Suprapubic skin (tissue), 4 donors: Measurements from ENCODE around the gene CNTN4. TPM values are rescaled to one million over a fixed set of nuclear protein-coding genes. Genes with fewer than 3 reads are reported as not detected.

ENCODE experiments used
- DNase-seq, 2 donors: peaks; one replicate each; pipeline ENCODE4 v3.0.0-alpha.2; 2019; ENCODE audit warnings: low spot score in 2 of 2
- H3K27ac ChIP-seq: fragments of 200-600 bp; sonication (generic); one replicate; pipeline ENCODE4 v1.5.1; 2019
- H3K27me3 ChIP-seq: fragments of 200-600 bp; sonication (generic); one replicate; pipeline ENCODE4 v1.5.1; 2019
- H3K36me3 ChIP-seq: fragments of 200-600 bp; sonication (generic); one replicate; pipeline ENCODE4 v1.5.1; 2019
- H3K4me1 ChIP-seq: fragments of 200-600 bp; sonication (generic); one replicate; pipeline ENCODE4 v1.5.1; 2019
- H3K4me3 ChIP-seq: fragments of 200-600 bp; sonication (generic); one replicate; pipeline ENCODE4 v1.5.1; 2019; ENCODE audit warnings: mild to moderate bottlenecking
- H3K9me3 ChIP-seq: fragments of 200-600 bp; sonication (generic); one replicate; pipeline ENCODE4 v1.5.1; 2019
- EP300 ChIP-seq: sonication (generic); formaldehyde crosslinking; IDR thresholded peaks from one replicate; pipeline ENCODE4 v1.6.1; 2017; ENCODE audit warnings: antibody characterized with exemption
- POLR2A ChIP-seq, 2 donors: fragments of 450-650 bp; IDR thresholded peaks; one replicate each; pipeline ENCODE4 v1.6.1; 2017; ENCODE audit warnings: antibody characterized with exemption in 2 of 2, mild to moderate bottlenecking in 2 of 2, moderate library complexity in 2 of 2
- POLR2AphosphoS5 ChIP-seq, 3 donors: sonication (generic); formaldehyde crosslinking; IDR thresholded peaks; one replicate each; pipeline ENCODE4 v1.6.1; 2017; ENCODE audit warnings: antibody characterized with exemption in 3 of 3
- WGBS: methylation state at CpG from one replicate; pipeline ENCODE4 v1.1.5; 2018; 5-methylcytosine and 5-hydroxymethylcytosine counted together
- total RNA-seq, 4 donors: library from RNA; depleted of rRNA; stranded (reverse); fragments of >200 nt; gene quantifications; one replicate each; pipeline ENCODE4 v1.1.0, GENCODE V29; 2016
- TF ChIP-seq, protein P1 (sequence below), 2 donors: fragments of 200-600 bp in 1 of 2; fragments of 450-650 bp in 1 of 2; sonication (generic) in 1 of 2; IDR thresholded peaks; one replicate each; pipeline ENCODE4 v1.5.1; 2016 to 2019; ENCODE audit warnings: antibody characterized with exemption in 2 of 2, mild to moderate bottlenecking in 1 of 2, moderate library complexity in 1 of 2

Gene CNTN4
- total RNA-seq, 4 donors from 2014 or later, result 0.60 to 8.1 (median 7.5) TPM

DNA sequence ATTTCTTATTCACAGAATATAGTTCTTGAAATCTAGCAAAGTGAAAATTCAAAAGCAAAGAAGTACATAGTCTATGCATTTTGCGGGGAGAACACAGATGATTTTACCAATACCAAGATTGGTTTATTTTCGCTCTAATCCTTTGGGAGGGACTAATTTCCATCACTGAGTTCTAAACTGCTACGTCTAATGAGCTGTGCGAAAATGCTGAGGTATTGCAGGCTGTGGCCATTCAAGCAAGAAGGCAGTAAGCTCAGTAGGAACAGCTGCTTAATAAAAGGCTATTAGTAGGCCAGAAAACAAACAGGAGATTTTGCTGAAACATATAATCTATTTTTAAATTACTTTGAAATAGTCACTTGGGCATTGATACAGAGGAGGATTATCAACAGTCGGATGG is 379.0 kb downstream of the CNTN4 start:
- Histone ChIP-seq H3K4me1 (no peaks in the 10 kb centered on the region), H3K27ac (no peak overlapping the region), H3K4me3 (no peak overlapping the region), H3K36me3 (no peaks in the 10 kb centered on the region), H3K27me3 (no peaks in the 10 kb centered on the region), H3K9me3 (no peaks in the 10 kb centered on the region)
- TF ChIP-seq, protein P1, sequence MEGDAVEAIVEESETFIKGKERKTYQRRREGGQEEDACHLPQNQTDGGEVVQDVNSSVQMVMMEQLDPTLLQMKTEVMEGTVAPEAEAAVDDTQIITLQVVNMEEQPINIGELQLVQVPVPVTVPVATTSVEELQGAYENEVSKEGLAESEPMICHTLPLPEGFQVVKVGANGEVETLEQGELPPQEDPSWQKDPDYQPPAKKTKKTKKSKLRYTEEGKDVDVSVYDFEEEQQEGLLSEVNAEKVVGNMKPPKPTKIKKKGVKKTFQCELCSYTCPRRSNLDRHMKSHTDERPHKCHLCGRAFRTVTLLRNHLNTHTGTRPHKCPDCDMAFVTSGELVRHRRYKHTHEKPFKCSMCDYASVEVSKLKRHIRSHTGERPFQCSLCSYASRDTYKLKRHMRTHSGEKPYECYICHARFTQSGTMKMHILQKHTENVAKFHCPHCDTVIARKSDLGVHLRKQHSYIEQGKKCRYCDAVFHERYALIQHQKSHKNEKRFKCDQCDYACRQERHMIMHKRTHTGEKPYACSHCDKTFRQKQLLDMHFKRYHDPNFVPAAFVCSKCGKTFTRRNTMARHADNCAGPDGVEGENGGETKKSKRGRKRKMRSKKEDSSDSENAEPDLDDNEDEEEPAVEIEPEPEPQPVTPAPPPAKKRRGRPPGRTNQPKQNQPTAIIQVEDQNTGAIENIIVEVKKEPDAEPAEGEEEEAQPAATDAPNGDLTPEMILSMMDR (IDR thresholded peaks at IDR 0.05), result no peak
- no peak for TF ChIP-seq POLR2AphosphoS5 (IDR thresholded peaks at IDR 0.05)
- no peak for TF ChIP-seq POLR2A (IDR thresholded peaks at IDR 0.05)
- no peak for TF ChIP-seq EP300
- WGBS, result 90% methylated on average over 5 of the region's 5 CpGs
- no peak for DNase-seq

DNA sequence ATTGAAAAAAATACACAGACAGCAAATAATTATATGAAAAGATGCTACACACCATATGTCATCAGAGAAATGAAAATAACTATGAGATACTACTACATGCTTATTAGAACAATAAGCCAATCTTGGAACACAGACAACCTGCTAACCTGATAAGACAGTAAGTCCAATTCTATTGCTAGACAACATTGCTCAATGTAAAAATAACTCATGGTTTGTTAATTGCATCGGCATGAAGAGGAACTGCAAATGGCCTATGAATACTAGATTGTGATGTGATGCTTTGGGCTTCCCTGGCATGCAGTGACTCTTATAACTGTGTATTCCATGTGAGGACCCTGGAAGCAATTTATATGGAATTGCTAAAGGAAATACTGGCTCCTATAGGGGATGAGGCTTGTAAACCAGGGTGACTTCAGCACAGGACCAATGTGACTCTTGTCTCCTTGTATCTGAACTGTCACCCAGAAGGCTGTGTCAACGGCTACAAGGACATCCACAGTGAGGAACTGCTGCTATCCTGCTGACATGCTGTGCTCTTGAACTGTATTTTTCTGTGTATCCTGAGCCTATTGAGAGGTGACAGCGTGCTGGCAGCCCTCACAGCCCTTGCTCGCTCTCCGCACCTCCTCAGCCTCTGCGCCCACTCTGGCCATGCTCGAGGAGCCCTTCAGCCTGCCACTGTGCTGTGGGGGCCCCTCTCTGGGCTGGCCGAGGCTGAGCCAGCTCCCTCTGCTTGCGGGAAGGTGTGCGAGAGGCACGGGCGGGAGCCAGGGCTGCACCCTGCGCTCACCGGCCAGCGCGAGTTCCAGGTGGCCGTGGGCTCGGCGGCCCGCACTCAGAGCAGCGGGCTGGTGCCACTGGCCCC is 385.7 kb downstream of the CNTN4 start:
- Histone ChIP-seq H3K36me3 (no peaks in the 10 kb centered on the region), H3K9me3 (no peaks in the 10 kb centered on the region), H3K27ac (no peak overlapping the region), H3K4me1 (no peaks in the 10 kb centered on the region), H3K27me3 (no peaks in the 10 kb centered on the region), H3K4me3 (no peak overlapping the region)
- TF ChIP-seq, protein P1 (IDR thresholded peaks at IDR 0.05), result no peak
- TF ChIP-seq POLR2AphosphoS5 (IDR thresholded peaks at IDR 0.05) (no peak), EP300 (no peak), POLR2A (IDR thresholded peaks at IDR 0.05) (no peak)
- DNase-seq, result no peak
- 92% methylated on average over 12 of the region's 21 CpGs for WGBS

DNA sequence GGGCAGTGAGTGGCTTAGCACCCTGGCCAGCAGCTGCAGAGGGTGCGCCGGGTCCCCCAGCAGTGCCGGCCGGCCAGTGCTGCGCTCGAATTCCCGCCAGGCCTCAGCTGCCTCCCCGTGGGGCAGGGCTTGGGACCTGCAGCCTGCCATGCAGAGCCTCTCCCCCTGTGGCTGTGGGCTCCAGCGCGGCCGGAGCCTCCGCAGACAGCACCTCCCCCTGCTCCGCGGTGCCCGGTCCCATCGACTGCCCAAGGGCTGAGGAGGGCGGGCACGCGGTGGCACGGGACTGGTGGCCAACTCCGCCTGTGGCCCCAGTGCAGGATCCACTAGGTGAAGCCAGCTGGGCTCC is 386.3 kb downstream of the CNTN4 start:
- Histone ChIP-seq H3K4me1 (no peaks in the 10 kb centered on the region), H3K27ac (no peak overlapping the region), H3K36me3 (no peaks in the 10 kb centered on the region), H3K9me3 (no peaks in the 10 kb centered on the region), H3K27me3 (no peaks in the 10 kb centered on the region), H3K4me3 (no peak overlapping the region)
- no peak for DNase-seq
- no CpG with 5 or more reads among the region's 21 CpGs for whole genome bisulfite sequencing
- no peak for TF ChIP-seq POLR2A (IDR thresholded peaks at IDR 0.05)
- TF ChIP-seq, protein P1 (IDR thresholded peaks at IDR 0.05), result no peak
- TF ChIP-seq POLR2AphosphoS5 (IDR thresholded peaks at IDR 0.05), result no peak
- TF ChIP-seq EP300, result no peak

DNA sequence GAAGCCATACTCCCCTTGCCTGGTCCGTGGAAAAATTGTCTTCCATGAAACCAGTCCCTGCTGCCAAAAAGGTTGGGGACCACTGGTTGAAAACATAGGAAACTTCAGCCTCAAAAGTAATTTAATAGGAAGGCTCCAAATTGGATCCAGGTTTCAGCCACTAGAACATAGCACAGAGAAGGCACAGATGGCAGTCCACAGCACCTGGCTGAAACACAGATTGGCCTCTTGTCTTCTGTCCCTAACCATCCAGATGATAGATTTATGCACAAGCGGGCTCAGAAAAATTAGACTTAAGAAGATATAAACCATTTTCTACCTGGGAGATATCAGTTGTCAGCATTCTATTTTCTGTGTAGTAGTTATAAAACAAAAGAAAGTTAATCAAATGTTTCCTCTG is 397.1 kb downstream of the CNTN4 start:
- no peak overlapping the region for H3K27ac ChIP-seq
- 71% methylated on average over 2 of the region's 2 CpGs for WGBS
- no peaks in the 10 kb centered on the region for H3K36me3 ChIP-seq

DNA sequence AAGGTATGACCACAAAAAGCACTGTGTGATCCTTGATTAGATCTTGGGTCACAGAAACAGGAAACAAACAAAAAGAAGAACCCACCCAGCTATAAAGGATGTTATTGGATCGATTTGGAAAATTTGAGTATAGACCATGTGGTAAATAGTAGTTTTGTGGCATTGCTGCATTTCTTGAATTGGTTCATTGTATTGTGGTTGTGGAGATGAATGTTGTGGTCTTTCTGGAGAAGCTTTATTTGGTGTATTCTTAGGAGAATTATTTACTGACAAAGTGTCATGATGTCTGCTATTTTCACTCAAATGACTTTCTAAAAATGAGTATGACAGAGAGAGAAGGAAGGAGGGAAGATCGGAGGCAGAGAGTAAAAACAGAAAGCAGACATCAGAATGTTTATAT is 406.2 kb downstream of the CNTN4 start:
- no peak for DNase-seq
- WGBS, result 52% methylated on average over 2 of the region's 2 CpGs

More for the DNA sequence above, 397.1 kb downstream of the CNTN4 start:
- H3K4me1 ChIP-seq, result no peaks in the 10 kb centered on the region
- TF ChIP-seq, protein P1 (IDR thresholded peaks at IDR 0.05), result no peak
- no peak for TF ChIP-seq POLR2A (IDR thresholded peaks at IDR 0.05)
- TF ChIP-seq EP300, result no peak
- no peak for TF ChIP-seq POLR2AphosphoS5 (IDR thresholded peaks at IDR 0.05)
- H3K9me3 ChIP-seq, result no peaks in the 10 kb centered on the region
- no peak overlapping the region for H3K4me3 ChIP-seq
- no peaks in the 10 kb centered on the region for H3K27me3 ChIP-seq
- no peak for DNase-seq

More for the DNA sequence above, 406.2 kb downstream of the CNTN4 start:
- Histone ChIP-seq H3K27ac (no peak overlapping the region), H3K9me3 (no peaks in the 10 kb centered on the region), H3K36me3 (no peaks in the 10 kb centered on the region), H3K4me1 (no peaks in the 10 kb centered on the region), H3K27me3 (no peaks in the 10 kb centered on the region), H3K4me3 (no peak overlapping the region)
- TF ChIP-seq, protein P1 (IDR thresholded peaks at IDR 0.05), result no peak
- TF ChIP-seq POLR2A (IDR thresholded peaks at IDR 0.05) (no peak), EP300 (no peak), POLR2AphosphoS5 (IDR thresholded peaks at IDR 0.05) (no peak)
